WERI-Rb-1 (cell line): ENCODE results near the gene TMEM134.

Experiments used
- DNase-seq: peaks from one replicate; pipeline ENCODE4 v3.0.0-alpha.2; 2020
- H3K27ac ChIP-seq: fragments of 250-450 bp; sonication (Bioruptor Pico); 2 replicates; pipeline ENCODE4 v1.5.1; 2020; ENCODE audit warnings: mild to moderate bottlenecking, moderate library complexity
- H3K27me3 ChIP-seq: fragments of 250-450 bp; sonication (Bioruptor Pico); 2 replicates; pipeline ENCODE4 v1.5.1; 2021; ENCODE audit warnings: mild to moderate bottlenecking, low read depth, moderate library complexity; ENCODE audit not compliant: insufficient read depth, severe bottlenecking
- H3K36me3 ChIP-seq: fragments of 250-450 bp; sonication (Bioruptor Pico); 2 replicates; pipeline ENCODE4 v1.5.1; 2020; ENCODE audit warnings: mild to moderate bottlenecking, moderate library complexity
- H3K4me3 ChIP-seq: 2 replicates; pipeline ENCODE4 v1.5.1; 2011; ENCODE audit warnings: low read depth, mild to moderate bottlenecking, control low read depth, low read length
- H3K9me3 ChIP-seq: fragments of 250-450 bp; sonication (Bioruptor Pico); 2 replicates; pipeline ENCODE4 v1.5.1; 2021; ENCODE audit warnings: mild to moderate bottlenecking, moderate library complexity; ENCODE audit not compliant: severe bottlenecking
- CTCF ChIP-seq: IDR thresholded peaks from 2 replicates; pipeline ENCODE4 v1.5.1; 2011; ENCODE audit warnings: low read depth, mild to moderate bottlenecking, control low read depth, inconsistent platforms, low read length

Gene TMEM134

DNA sequence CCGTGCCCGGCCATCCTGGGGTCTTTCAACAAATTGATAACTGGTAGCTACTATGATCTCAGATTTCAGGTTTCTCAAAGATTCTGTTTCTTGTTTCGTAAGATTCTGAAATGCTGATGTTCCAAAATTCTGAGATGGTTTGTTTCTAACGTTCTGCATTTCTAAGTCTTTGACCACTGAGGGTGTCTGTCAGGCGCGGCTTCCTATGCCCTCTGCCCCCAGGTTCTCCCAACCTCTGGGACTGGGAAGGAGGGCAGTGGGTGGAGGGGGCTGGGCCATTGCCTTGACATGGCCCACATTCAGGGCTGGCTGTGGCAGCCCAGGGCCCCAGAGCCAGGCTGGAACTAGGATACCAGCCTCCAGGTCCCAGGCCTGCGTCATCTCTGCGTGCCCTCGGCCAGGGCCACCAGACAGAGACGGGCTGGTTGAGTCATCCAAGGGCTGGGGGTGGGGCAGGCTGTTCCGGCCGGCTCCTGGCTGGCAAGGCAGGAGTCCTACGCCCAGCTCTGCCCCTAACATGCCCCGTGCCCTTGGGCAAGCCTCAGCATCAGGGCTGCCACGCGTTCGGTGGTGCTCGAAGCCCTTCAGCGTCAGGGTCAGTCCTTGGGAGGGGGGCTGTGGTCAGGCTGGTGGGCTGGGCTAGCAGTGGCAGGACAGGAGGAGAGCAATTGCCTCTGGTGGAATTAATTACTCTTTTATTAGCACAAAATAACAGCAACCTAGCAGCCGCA lies 5.2 kb downstream of the TMEM134 start:
- Histone ChIP-seq H3K27me3 (no peaks in the 10 kb centered on the region), H3K27ac (no peak overlapping the region), H3K9me3 (no peaks in the 10 kb centered on the region), H3K36me3 (no peaks in the 10 kb centered on the region), H3K4me3 (no peak overlapping the region)
- no peak for TF ChIP-seq CTCF
- no peak for DNase-seq

- no peaks in the 10 kb centered on the region for H3K36me3 ChIP-seq
- H3K27ac ChIP-seq, result no peak overlapping the region
- no peak overlapping the region for H3K4me3 ChIP-seq
Measured at GRCh38 chr11:67463186-67463585, 5.9 kb downstream of the TMEM134 start.

DNA sequence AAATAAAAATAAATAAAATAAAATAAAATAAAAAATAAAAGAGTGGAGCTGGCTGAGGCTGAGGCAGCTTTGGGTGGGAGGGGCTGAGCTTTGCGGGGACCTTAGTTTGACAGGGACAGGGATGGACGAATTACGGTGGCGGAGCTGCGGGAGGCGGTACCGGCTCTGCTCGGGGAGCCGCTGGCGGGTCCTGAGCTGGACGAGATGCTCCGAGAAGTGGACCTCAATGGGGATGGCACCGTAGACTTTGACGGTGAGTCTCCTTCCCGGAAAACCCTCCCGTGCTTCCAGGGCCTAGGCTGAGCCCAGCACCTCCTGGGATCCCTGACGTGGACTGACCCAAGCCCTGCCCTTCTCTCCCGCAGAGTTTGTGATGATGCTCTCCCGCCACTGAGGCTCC lies 10.8 kb downstream of the TMEM134 start:
- no peak overlapping the region for H3K27ac ChIP-seq
- TF ChIP-seq CTCF, result no peak
- no peaks in the 10 kb centered on the region for H3K9me3 ChIP-seq
- H3K4me3 ChIP-seq, result no peak overlapping the region
- H3K36me3 ChIP-seq, result no peaks in the 10 kb centered on the region
- no peaks in the 10 kb centered on the region for H3K27me3 ChIP-seq
- DNase-seq, result no peak

More at GRCh38 chr11:67463186-67463585, 5.9 kb downstream of the TMEM134 start:
- no peak for TF ChIP-seq CTCF
- Histone ChIP-seq H3K9me3 (no peaks in the 10 kb centered on the region), H3K27me3 (no peaks in the 10 kb centered on the region)
- DNase-seq, result no peak

DNA sequence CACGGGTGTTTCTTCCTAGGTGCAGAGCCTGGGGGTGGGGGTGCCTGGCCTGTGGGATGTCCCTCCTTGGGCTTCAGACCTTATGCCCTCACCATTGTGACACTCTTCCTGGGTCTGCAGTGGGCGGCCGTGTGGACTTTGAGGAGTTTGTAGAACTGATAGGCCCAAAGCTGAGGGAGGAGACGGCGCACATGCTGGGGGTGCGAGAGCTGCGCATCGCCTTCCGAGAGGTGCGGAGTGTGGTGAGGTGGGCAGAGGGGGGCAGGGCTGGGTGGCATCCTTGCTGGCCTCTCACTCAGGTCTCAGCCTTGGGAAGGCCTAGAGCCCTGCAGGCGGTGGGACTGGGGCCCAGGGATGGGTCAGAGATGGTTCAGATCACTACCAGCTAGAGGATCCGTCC lies 11.6 kb downstream of the TMEM134 start:
- Histone ChIP-seq H3K27me3 (no peaks in the 10 kb centered on the region), H3K27ac (no peak overlapping the region)

DNA sequence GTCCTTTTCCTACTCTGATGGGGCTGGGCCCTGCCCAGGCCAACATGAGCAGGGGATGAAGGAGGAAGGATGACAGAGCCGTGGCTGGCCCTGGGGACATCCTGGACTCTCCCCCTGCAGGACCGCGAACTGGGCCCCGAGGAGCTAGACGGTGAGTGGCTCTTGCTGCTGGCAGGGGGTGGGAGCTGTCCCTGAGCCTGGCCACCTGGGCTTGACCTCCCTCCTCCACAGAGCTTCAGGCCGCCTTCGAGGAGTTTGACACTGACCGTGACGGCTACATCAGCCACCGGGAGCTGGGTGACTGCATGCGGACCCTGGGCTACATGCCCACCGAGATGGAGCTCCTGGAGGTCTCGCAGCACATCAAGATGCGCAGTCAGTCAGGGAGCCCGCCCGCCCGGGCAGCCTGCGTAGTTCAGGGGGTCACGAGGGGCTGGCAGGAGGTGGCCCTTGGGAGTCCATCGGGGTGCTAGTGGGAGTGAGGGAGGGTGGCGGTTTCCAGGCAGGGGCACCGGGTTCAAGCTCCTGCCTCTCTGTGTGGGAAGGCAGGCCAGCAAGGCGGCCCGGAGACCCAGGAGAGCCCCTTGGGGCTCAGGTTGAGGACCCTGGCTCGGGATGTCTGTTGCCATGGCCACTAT lies 12.9 kb downstream of the TMEM134 start:
- no peak for TF ChIP-seq CTCF
- Histone ChIP-seq H3K27ac (no peak overlapping the region), H3K4me3 (no peak overlapping the region), H3K36me3 (no peaks in the 10 kb centered on the region), H3K9me3 (no peaks in the 10 kb centered on the region), H3K27me3 (no peaks in the 10 kb centered on the region)
- no peak for DNase-seq

More for the DNA sequence above, 11.6 kb downstream of the TMEM134 start:
- TF ChIP-seq CTCF, result no peak
- Histone ChIP-seq H3K9me3 (no peaks in the 10 kb centered on the region), H3K4me3 (no peak overlapping the region), H3K36me3 (no peaks in the 10 kb centered on the region)
- DNase-seq, result no peak
